ENCODE results near the gene LRIT1. TPM values are rescaled to one million over a fixed set of nuclear protein-coding genes. Genes with fewer than 3 reads are reported as not detected.

Gene LRIT1
- total RNA-seq, 1 experiment from 2014 or later, result not detected

DNA sequence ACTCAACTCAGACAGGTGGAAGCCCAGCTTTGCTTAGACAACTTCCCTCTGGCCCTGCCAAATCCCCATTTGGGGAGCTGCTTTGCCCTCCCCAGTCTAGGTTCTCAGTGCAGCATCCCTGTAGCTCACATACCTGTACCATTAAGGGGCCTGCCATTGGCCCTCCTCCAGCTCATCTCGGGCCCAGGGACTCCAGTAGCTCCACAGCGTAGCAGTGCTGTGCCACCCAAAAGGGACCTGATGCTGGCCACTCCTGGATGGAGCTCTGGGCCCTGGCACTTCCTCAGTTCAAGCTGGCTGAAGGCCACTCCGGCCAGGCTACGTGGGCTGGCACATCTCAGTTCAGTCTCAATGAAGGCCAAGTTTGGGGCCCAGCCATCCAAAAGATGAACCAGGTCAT lies 7.4 kb downstream of the LRIT1 start:
- CTCF ChIA-PET, result no interaction called here
- H3K36me3 ChIP-seq (ENCODE audit: insufficient read depth, low read length, poor library complexity, severe bottlenecking), result no peaks in the 10 kb centered on the region
- H3K27ac ChIP-seq (ENCODE audit: low read depth, low read length, poor library complexity, severe bottlenecking), result no peak overlapping the region
- no TSS peak for BruUV-seq (replicated peaks)
- POLR2A ChIA-PET (ENCODE audit: low non-redundant PET), result no interaction called here
- no peaks in the 10 kb centered on the region for H3K9me3 ChIP-seq (ENCODE audit: low read depth, low read length, poor library complexity, severe bottlenecking)
- TF ChIP-seq EZH2 (IDR thresholded peaks at IDR 0.05; ENCODE audit: borderline replicate concordance, low read depth, low read length, poor library complexity, severe bottlenecking), result no peak
- TF ChIP-seq, protein P1, sequence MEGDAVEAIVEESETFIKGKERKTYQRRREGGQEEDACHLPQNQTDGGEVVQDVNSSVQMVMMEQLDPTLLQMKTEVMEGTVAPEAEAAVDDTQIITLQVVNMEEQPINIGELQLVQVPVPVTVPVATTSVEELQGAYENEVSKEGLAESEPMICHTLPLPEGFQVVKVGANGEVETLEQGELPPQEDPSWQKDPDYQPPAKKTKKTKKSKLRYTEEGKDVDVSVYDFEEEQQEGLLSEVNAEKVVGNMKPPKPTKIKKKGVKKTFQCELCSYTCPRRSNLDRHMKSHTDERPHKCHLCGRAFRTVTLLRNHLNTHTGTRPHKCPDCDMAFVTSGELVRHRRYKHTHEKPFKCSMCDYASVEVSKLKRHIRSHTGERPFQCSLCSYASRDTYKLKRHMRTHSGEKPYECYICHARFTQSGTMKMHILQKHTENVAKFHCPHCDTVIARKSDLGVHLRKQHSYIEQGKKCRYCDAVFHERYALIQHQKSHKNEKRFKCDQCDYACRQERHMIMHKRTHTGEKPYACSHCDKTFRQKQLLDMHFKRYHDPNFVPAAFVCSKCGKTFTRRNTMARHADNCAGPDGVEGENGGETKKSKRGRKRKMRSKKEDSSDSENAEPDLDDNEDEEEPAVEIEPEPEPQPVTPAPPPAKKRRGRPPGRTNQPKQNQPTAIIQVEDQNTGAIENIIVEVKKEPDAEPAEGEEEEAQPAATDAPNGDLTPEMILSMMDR (conservative IDR thresholded peaks at IDR 0.05; ENCODE audit: low read depth, low read length), result no peak
- H3K4me1 ChIP-seq (ENCODE audit: insufficient read depth, low read length, poor library complexity, severe bottlenecking), result no peaks in the 10 kb centered on the region
- no peak for DNase-seq (ENCODE audit: low spot score)
- H3K27me3 ChIP-seq (replicated peaks; ENCODE audit: insufficient read depth, low read depth, low read length, poor library complexity), result peaks cover 29% of the 10 kb centered on the region
- H3K4me3 ChIP-seq (ENCODE audit: low read depth, low read length, poor library complexity, severe bottlenecking), result no peak overlapping the region
- intact Hi-C loops (cut with micrococcal nuclease; ENCODE audit: unreplicated experiment), result no loop called here

DNA sequence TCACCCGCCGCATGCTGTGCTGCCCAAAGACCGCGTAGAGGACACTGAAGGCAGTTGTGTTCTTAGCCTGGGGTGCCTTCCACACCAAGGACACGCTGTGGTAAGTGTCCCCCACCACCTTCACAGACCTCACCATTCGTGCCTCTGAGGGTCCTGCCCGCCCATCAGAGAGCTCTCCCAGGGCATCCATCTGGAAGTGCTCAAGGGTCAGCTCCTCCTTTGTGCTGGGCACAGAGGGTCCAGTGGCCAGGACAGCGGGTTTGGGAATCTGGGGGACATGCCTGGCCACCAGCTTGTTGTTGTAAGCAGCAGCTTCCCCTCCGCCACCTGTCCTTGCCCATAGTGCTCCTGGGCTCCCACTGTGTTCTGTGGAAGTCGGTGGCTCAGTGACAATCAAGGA lies 9.0 kb downstream of the LRIT1 start:
- CTCF ChIA-PET, result no interaction called here
- Histone ChIP-seq H3K27ac (ENCODE audit: low read depth, low read length, poor library complexity, severe bottlenecking) (no peak overlapping the region), H3K4me1 (ENCODE audit: insufficient read depth, low read length, poor library complexity, severe bottlenecking) (no peaks in the 10 kb centered on the region), H3K36me3 (ENCODE audit: insufficient read depth, low read length, poor library complexity, severe bottlenecking) (no peaks in the 10 kb centered on the region), H3K27me3 (replicated peaks; ENCODE audit: insufficient read depth, low read depth, low read length, poor library complexity) (peaks cover 34% of the 10 kb centered on the region), H3K4me3 (ENCODE audit: low read depth, low read length, poor library complexity, severe bottlenecking) (no peak overlapping the region), H3K9me3 (ENCODE audit: low read depth, low read length, poor library complexity, severe bottlenecking) (no peaks in the 10 kb centered on the region)
- no peak for TF ChIP-seq EZH2 (IDR thresholded peaks at IDR 0.05; ENCODE audit: borderline replicate concordance, low read depth, low read length, poor library complexity, severe bottlenecking)
- TF ChIP-seq, protein P1 (conservative IDR thresholded peaks at IDR 0.05; ENCODE audit: low read depth, low read length), result no peak
- no TSS peak for BruUV-seq (replicated peaks)
- intact Hi-C loops (cut with micrococcal nuclease; ENCODE audit: unreplicated experiment), result no loop called here
- POLR2A ChIA-PET (ENCODE audit: low non-redundant PET), result no interaction called here
- no peak for DNase-seq (ENCODE audit: low spot score)

DNA sequence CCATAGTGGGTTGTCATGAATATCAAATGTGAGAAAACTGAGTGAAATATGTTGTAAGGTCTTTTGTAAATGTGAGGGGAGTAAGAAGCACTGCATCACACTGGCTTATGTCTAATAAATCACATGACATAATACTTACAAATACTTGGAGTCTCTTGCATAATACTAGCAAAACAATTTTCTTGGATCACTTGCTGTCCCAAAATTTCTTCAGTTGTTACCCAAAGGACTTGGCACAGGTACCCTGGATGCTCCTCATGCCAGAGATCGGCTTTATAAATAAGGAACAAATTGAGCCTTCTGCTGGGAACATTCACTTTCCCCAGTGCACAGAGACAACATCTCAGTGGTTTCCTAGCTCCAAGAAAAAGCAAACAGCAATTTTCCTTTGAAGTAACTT lies 11.0 kb downstream of the LRIT1 start:
- Histone ChIP-seq H3K9me3 (ENCODE audit: low read depth, low read length, poor library complexity, severe bottlenecking) (no peaks in the 10 kb centered on the region), H3K27ac (ENCODE audit: low read depth, low read length, poor library complexity, severe bottlenecking) (no peak overlapping the region), H3K27me3 (replicated peaks; ENCODE audit: insufficient read depth, low read depth, low read length, poor library complexity) (peaks cover 34% of the 10 kb centered on the region), H3K36me3 (ENCODE audit: insufficient read depth, low read length, poor library complexity, severe bottlenecking) (no peaks in the 10 kb centered on the region), H3K4me3 (ENCODE audit: low read depth, low read length, poor library complexity, severe bottlenecking) (no peak overlapping the region), H3K4me1 (ENCODE audit: insufficient read depth, low read length, poor library complexity, severe bottlenecking) (no peaks in the 10 kb centered on the region)
- ChIA-PET POLR2A (ENCODE audit: low non-redundant PET) (no interaction called here), CTCF (no interaction called here)
- TF ChIP-seq, protein P1 (conservative IDR thresholded peaks at IDR 0.05; ENCODE audit: low read depth, low read length), result no peak
- no peak for TF ChIP-seq EZH2 (IDR thresholded peaks at IDR 0.05; ENCODE audit: borderline replicate concordance, low read depth, low read length, poor library complexity, severe bottlenecking)
- BruUV-seq (replicated peaks), result no TSS peak
- no peak for DNase-seq (ENCODE audit: low spot score)
- intact Hi-C loops (cut with micrococcal nuclease; ENCODE audit: unreplicated experiment), result no loop called here

Data from A673 (cell line).